ENCODE results near the gene PLAGL2.
"Not testable (repeated sequence)": the region's sequence is repeated elsewhere in the genome, so short reads cannot be mapped to it uniquely, and the experiment has no call there.

The PLAGL2 gene

DNA sequence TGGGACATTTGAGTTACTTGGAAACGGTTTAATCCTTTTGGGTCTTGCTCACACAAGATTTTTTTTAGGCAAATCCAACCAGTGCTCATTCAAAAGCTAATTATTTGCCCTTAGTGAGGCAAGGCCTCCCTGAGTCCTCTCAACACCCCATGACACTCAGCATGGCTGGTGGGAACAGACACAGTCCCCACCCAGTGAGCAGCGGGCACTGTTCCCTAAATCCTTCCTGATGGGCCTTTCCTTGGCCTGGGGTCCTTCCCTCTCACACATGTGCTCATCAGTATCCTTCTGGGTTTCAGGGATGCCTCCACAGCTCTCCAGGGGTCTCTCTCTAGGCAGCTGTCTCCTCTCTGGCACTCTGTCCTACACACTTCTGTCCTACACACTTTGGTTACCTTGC, 28.0 kb downstream of the PLAGL2 start:
- no peak for DNase-seq

DNA sequence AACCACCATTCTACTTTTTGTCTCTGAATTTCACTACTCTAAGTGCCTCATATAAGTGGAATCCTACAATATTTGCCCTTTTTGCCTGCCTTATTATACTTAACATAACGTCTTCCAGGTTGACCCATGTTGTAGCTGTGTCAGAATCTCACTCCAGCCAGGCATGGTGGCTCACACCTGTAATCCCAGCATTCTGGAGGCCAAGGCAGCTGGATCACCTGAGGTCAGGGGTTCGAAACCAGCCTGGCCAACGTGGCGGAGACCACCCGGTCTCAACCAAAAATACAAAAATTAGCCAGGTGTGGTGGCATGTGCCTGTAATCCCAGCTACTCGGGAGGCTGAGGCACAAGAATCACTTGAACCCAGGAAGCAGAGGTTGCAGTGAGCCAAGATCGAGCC, 29.8 kb downstream of the PLAGL2 start:
- DNase-seq = not testable (repeated sequence)

DNA sequence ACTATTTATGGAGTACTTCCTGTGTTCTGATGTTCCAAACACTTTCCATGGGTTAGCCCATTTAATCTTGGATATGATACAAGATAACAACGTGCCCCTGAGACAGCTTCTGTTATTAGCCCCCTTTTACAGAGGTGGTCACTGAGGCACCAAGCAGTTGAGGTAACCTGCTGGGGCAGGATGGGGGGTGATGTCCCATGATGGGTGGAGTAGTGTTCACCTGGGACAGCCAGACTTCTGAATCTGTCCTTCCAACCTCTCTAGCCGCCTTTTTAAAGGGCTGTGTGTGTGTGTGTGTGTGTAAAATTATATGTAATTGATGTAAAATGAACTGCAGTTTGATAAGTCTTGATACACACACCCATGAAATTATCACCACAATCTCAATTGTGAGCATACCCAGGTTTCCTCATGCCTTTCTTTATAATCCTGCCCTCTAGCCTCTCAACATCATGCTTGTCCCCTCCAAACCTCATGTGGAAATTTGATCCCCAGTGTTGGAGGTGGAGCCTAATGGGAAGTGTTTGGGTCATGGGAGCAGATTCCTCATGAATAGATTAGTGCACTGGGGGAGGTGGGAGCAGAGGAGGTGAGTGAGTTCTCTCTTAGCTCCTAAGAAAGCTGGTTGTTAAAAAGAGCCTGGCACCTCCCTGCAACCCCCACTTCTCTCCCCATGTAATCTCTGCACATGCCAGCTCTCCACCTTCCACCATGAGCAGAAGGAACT, 39.2 kb downstream of the PLAGL2 start:
- no peak for DNase-seq

- no peak for DNase-seq
Measured at GRCh38 chr20:32167552-32167951, 40.0 kb downstream of the PLAGL2 start.

- no peak for DNase-seq
Measured at GRCh38 chr20:32165836-32166545, 41.6 kb downstream of the PLAGL2 start.

DNA sequence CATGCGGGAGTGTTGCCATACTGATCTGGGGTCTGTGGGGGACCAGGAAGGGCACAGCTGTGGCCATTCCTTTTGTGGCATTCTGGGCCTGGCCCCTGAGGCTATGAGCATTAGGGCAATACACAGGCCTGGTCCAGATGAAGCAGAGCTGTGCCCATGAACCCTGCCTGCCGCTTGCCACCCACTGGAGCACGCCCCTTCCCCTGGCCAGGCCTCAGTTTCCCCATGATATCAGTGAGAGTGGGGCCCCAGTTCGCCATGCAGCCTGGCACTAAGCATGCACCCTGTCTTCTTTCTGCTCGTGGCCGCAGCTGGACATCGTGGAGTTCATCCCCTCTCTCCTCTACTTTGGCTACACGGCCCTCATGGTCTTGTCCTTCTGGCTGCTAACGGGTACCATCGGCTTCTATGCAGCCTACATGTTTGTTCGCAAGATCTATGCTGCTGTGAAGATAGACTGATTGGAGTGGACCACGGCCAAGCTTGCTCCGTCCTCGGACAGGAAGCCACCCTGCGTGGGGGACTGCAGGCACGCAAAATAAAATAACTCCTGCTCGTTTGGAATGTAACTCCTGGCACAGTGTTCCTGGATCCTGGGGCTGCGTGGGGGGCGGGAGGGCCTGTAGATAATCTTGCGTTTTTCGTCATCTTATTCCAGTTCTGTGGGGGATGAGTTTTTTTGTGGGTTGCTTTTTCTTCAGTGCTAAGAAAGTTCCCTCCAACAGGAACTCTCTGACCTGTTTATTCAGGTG, 42.4 kb downstream of the PLAGL2 start:
- no peak for DNase-seq

GRCh38 chr20:32163951-32164350, 43.6 kb downstream of the PLAGL2 start:
- no peak for DNase-seq

- DNase-seq = no peak
Measured at GRCh38 chr20:32162351-32162750, 45.2 kb downstream of the PLAGL2 start.

DNA sequence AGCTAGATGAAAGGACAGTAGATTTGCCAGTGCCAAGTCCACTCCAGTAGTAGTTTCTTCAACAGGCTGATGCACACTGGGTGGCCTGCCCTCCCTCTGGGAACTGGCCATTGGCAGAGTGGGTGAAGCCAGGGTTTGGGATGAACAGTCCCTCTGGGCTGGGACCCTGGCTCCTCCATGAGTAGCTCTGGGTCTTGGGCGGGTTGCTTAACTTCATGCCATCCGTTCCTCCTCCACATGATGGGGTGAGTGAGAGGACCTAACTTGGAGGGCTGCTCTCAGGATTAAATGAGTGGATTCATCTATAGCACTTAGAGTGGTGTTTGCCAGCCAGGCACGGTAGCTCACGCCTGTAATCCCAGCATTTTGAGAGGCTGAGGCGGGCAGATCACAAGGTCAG, 47.2 kb downstream of the PLAGL2 start:
- DNase-seq = no peak

DNA sequence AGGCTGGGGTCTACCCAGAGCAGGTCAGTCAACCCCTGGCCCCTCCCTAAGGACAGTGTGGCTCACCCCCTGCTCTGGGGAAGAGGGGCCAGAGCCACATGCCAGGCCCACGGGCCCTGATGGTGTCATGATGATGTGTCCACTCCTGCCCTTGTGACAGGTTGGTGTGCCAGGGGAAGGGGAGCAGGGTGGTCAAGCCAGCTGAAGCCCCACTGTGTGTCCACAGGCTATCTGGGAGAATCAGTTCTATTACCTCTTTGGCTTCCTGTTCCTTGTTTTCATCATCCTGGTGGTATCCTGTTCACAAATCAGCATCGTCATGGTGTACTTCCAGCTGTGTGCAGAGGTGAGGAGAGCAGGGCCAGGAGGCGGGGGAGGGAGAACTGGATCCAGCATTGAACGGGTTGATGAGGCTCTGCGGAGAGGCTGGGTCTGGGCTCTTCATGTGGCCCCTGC, 47.7 kb downstream of the PLAGL2 start:
- no peak for DNase-seq

GRCh38 chr20:32158943-32159660, 48.4 kb downstream of the PLAGL2 start:
- DNase-seq = no peak

- no peak for DNase-seq
Measured at GRCh38 chr20:32158351-32158750, 49.2 kb downstream of the PLAGL2 start.

GRCh38 chr20:32157611-32158010, 49.9 kb downstream of the PLAGL2 start:
- DNase-seq = no peak

GRCh38 chr20:32155017-32155981, 52.2 kb downstream of the PLAGL2 start:
- DNase-seq = peak; percentile 63

DNA sequence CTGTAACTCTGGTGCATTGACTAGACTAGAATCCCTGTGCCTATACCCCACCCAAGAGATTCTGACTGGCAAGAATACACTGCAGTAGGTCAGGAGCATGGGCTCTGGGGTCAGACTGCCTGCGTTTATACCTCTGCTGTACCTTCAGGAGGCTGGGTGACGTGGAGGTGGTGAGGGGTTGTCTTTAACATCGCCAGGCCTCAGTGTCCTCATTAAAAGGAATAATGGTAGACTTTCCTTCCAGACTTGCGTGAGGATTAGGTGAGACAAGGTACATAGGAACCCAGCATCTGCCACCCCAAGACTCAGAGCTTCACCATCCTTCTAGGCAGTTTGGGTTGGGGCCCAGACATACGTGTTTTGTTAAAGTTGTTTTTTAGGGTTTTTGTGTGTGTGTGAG, 53.8 kb downstream of the PLAGL2 start:
- no peak for DNase-seq

DNA sequence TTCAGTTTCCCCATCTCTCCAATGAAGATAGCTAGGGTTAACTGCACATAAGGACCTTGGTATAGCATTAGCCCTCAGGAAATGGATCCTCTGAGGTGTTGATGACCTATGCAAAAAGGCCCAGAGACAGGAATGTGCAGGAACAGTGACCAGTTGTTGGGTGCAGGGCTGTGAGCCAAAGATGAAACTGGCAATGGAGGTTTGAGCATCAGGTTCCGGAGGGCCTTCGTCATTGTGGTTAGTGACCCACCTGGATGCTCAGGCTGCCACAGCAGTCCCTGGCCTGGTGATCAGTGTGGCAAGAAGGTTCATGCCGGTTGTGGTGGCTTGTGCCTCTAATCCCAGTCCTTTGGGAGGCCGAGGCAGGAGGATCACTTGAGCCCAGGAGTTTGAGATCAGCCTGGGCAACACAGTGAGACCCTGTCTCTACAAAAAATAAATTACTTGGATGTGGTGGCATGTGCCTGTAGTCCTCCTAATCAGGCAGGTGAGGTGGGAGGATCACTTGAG, 54.3 kb downstream of the PLAGL2 start:
- DNase-seq = no peak

DNA sequence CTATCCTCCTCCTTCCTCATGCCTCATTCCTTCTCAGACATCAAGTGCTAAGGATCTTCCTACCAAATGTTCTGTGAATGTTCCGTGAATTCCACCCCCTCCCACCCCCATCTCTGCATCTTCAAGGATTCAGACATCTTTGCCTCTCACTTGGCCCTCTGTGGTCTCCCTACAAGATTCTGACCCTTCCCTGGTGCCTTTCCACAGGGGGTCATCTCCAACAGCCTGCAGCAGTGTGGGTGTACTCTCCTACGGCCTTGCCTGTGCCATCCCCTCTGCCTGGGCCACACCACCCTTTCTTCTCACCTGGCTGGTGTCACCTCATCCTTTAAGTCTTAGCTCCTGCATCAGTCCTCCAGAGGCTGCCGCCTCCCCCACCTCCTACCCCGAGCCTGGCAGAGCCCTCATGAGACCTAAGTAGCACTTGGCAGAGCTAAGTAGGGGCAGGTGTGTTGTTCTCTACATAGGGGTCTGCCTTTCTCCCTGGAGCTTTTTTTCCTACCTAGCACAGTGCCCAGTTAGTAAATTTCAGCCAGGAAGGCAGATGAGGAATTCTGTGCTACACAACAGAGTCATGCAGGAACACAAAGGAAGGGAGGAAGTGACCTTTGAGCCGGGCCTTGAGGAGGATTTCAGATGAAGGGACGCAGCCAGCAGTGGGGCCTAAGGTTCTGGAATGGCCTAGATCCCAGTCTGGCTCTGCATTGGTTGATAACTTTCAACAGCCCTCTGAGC, 55.0 kb downstream of the PLAGL2 start:
- DNase-seq = no peak

- no peak for DNase-seq
Measured at GRCh38 chr20:32150291-32150848, 57.2 kb downstream of the PLAGL2 start.

DNA sequence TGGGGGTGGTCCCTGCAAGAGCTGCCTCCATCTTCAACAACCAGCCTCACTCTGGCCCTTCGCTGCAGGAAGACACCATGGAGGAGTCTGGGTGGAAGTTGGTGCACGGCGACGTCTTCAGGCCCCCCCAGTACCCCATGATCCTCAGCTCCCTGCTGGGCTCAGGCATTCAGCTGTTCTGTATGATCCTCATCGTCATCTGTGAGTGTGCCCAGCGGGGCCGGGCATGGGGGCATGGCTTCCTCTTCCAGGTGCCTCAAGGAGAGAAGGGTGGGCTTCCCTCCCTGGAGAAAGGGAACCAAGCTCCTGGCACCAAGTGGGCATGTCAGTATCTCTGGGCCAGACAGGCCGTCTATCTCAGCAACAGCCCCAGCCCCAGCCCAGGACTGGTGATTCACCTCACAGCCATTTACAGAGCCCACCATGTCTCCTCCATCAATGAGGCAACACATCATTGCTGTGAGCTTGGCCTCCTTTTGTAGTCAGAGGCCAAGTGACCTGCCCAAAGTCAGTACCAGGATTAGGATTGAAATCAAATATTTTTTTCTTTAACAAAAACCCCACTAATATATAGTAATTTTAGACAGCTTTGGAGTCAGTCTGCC, 57.9 kb downstream of the PLAGL2 start:
- no peak for DNase-seq

Measured in activated CD8-positive, alpha-beta memory T cell treated with anti-CD3 and anti-CD28 coated beads for 24 hours (primary cell).